H1 (cell line): ENCODE measurements around the gene BRD9. TPM values are rescaled to one million over a fixed set of nuclear protein-coding genes. Genes with fewer than 3 reads are reported as not detected.

ENCODE experiments used
- CTCF ChIA-PET: fragments of 300-600 bp; sonication (Branson Sonifier 250); formaldehyde crosslinking; loops from one replicate; lab custom pipeline; 2021; ENCODE audit not compliant: partially characterized antibody; lab: Charles Lee
- POLR2A ChIA-PET: fragments of 300-600 bp; sonication (Branson Sonifier 250); formaldehyde crosslinking; loops from one replicate; lab custom pipeline; 2021; ENCODE audit warnings: inconsistent platforms; ENCODE audit not compliant: partially characterized antibody; lab: Charles Lee
- DNase-seq, 2 experiments: peaks; one replicate each; pipeline versions ENCODE4 v3.0.0 to v3.0.0-alpha.2; 2010 to 2022; ENCODE audit warnings: low spot score in 2 of 2, low read depth in 1 of 2, mixed read lengths in 1 of 2
- FAIRE-seq: peaks from 2 replicates; lab custom pipeline; 2011; peaks lifted over from hg19 to GRCh38; lab: Jason Lieb, UNC
- H2AFZ ChIP-seq: 2 replicates; pipeline ENCODE4 v1.8.1; 2012; ENCODE audit warnings: low read length, inconsistent platforms
- H2AK5ac ChIP-seq: 2 replicates; pipeline ENCODE4 v1.6.1; 2013; ENCODE audit warnings: low read depth, low read length
- H2BK120ac ChIP-seq: replicated peaks from 2 replicates; pipeline ENCODE3; 2013; ENCODE audit warnings: low read depth, low read length, inconsistent platforms
- H2BK12ac ChIP-seq: 2 replicates; pipeline ENCODE4 v1.6.1; 2013; ENCODE audit warnings: low read depth, low read length
- H2BK15ac ChIP-seq: 2 replicates; pipeline ENCODE4 v1.6.1; 2013; ENCODE audit warnings: low read length
- H2BK20ac ChIP-seq: 2 replicates; pipeline ENCODE4 v1.6.1; 2013; ENCODE audit warnings: low read length
- H2BK5ac ChIP-seq: 2 replicates; pipeline ENCODE4 v1.6.1; 2013; ENCODE audit warnings: low read depth, low read length
- H3K14ac ChIP-seq: 2 replicates; pipeline ENCODE4 v1.6.1; 2013; ENCODE audit warnings: inconsistent platforms; ENCODE audit not compliant: insufficient read length
- H3K18ac ChIP-seq: 2 replicates; pipeline ENCODE4 v1.6.1; 2013; ENCODE audit warnings: low read length; ENCODE audit errors: extremely low read depth
- H3K23ac ChIP-seq: 2 replicates; pipeline ENCODE4 v1.6.1; 2013; ENCODE audit warnings: inconsistent platforms; ENCODE audit not compliant: insufficient read length
- H3K23me2 ChIP-seq: 2 replicates; pipeline ENCODE4 v1.6.1; 2013; ENCODE audit warnings: low read depth, low read length
- H3K27ac ChIP-seq: 2 replicates; pipeline ENCODE4 v1.6.1; 2011; ENCODE audit warnings: low read depth, low read length, inconsistent platforms
- H3K27me3 ChIP-seq, 4 experiments: replicated peaks in 1 of 4; 1 replicate in 1 of 4; 2 replicates in 3 of 4; pipeline versions ENCODE4 v1.6.1 to v1.8.1; 2011 to 2013; ENCODE audit warnings: low read length in 3 of 4, mild to moderate bottlenecking in 3 of 4, inconsistent platforms in 2 of 4, mixed read lengths in 2 of 4, moderate library complexity in 1 of 4; ENCODE audit not compliant: control insufficient read depth in 3 of 4, insufficient read depth in 3 of 4; ENCODE audit errors: extremely low read depth in 1 of 4
- H3K36me3 ChIP-seq, 4 experiments: 2 replicates each; pipeline versions ENCODE4 v1.6.1 to v1.8.1; 2011 to 2013; ENCODE audit warnings: mild to moderate bottlenecking in 4 of 4, low read length in 3 of 4, moderate library complexity in 2 of 4, control low read depth in 1 of 4, inconsistent platforms in 1 of 4; ENCODE audit not compliant: insufficient read depth in 4 of 4, control insufficient read depth in 2 of 4
- H3K4ac ChIP-seq: replicated peaks from 2 replicates; pipeline ENCODE3; 2013; ENCODE audit warnings: low read length, low read depth, mixed read lengths, inconsistent platforms; ENCODE audit not compliant: insufficient read length
- H3K4me1 ChIP-seq, 4 experiments: replicated peaks in 1 of 4; 1 replicate in 1 of 4; 2 replicates in 3 of 4; pipeline versions ENCODE4 v1.6.1 to v1.8.1; 2011 to 2013; ENCODE audit warnings: low read length in 3 of 4, inconsistent platforms in 2 of 4, mixed read lengths in 1 of 4; ENCODE audit not compliant: insufficient read depth in 4 of 4, control insufficient read depth in 3 of 4
- H3K4me2 ChIP-seq, 2 experiments: 2 replicates each; pipeline versions ENCODE4 v1.6.1 to v1.8.1; 2011 to 2013; ENCODE audit warnings: low read depth in 2 of 2, low read length in 2 of 2, control low read depth in 1 of 2, inconsistent platforms in 1 of 2, mild to moderate bottlenecking in 1 of 2; ENCODE audit not compliant: insufficient read depth in 1 of 2
- H3K4me3 ChIP-seq, 4 experiments: fragments of 200-600, 300-600 bp in 1 of 4; sonication (generic), shearing (Covaris generic), sonication (Bioruptor Twin) in 1 of 4; 2 replicates each; pipeline versions ENCODE4 v1.5.1 to v1.8.1; 2011 to 2016; ENCODE audit warnings: low read length in 4 of 4, low read depth in 3 of 4, control low read depth in 2 of 4, inconsistent platforms in 2 of 4, mild to moderate bottlenecking in 2 of 4, mixed read lengths in 1 of 4, moderate library complexity in 1 of 4; ENCODE audit not compliant: insufficient read depth in 2 of 4; ENCODE audit errors: extremely low read depth in 1 of 4
- H3K56ac ChIP-seq: replicated peaks from 2 replicates; pipeline ENCODE3; 2013; ENCODE audit warnings: low read depth, mild to moderate bottlenecking, mixed read lengths, low read length, inconsistent platforms; ENCODE audit not compliant: insufficient read length
- H3K79me1 ChIP-seq: 2 replicates; pipeline ENCODE4 v1.6.1; 2013; ENCODE audit warnings: low read depth, low read length, control low read depth
- H3K79me2 ChIP-seq, 2 experiments: 2 replicates each; pipeline versions ENCODE4 v1.6.1 to v1.8.1; 2012 to 2013; ENCODE audit warnings: low read length in 2 of 2, mild to moderate bottlenecking in 2 of 2, inconsistent platforms in 1 of 2; ENCODE audit not compliant: insufficient read depth in 2 of 2, control insufficient read depth in 1 of 2
- H3K9ac ChIP-seq, 4 experiments: replicated peaks in 1 of 4; 1 replicate in 1 of 4; 2 replicates in 3 of 4; pipeline versions ENCODE4 v1.6.1 to v1.8.1; 2011 to 2013; ENCODE audit warnings: low read depth in 3 of 4, low read length in 3 of 4, control low read depth in 2 of 4, mild to moderate bottlenecking in 2 of 4, moderate library complexity in 2 of 4, inconsistent platforms in 1 of 4; ENCODE audit errors: extremely low read depth in 1 of 4
- H3K9me3 ChIP-seq, 2 experiments: 2 replicates each; pipeline versions ENCODE4 v1.6.1 to v1.8.1; 2012 to 2013; ENCODE audit warnings: mild to moderate bottlenecking in 2 of 2, moderate library complexity in 2 of 2, control low read depth in 1 of 2, inconsistent platforms in 1 of 2, low read depth in 1 of 2, low read length in 1 of 2, mixed read lengths in 1 of 2; ENCODE audit not compliant: insufficient read depth in 2 of 2
- H4K20me1 ChIP-seq, 2 experiments: replicated peaks in 1 of 2; 2 replicates each; pipeline versions ENCODE3 to v1.8.1; 2011 to 2013; ENCODE audit warnings: inconsistent platforms in 2 of 2, low read length in 2 of 2, mild to moderate bottlenecking in 1 of 2; ENCODE audit not compliant: insufficient read depth in 2 of 2, control insufficient read depth in 1 of 2
- H4K5ac ChIP-seq: 2 replicates; pipeline ENCODE4 v1.6.1; 2013; ENCODE audit warnings: low read length, low read depth, mixed read lengths, inconsistent platforms; ENCODE audit not compliant: insufficient read length
- H4K8ac ChIP-seq: 2 replicates; pipeline ENCODE4 v1.8.0; 2013; ENCODE audit warnings: mild to moderate bottlenecking, moderate library complexity, low read length, inconsistent platforms; ENCODE audit not compliant: insufficient read depth; ENCODE audit errors: extremely low read depth
- H4K91ac ChIP-seq: replicated peaks from 2 replicates; pipeline ENCODE3; 2013; ENCODE audit warnings: low read length, mixed read lengths, inconsistent platforms; ENCODE audit not compliant: insufficient read length
- ASH2L ChIP-seq: fragments of 200-600, 300-600 bp; sonication (generic); IDR thresholded peaks from one replicate; pipeline ENCODE4 v1.7.1; 2017; ENCODE audit warnings: low read length
- CBX8 ChIP-seq: fragments of 300-800, 300-1000 bp; sonication (generic); IDR thresholded peaks from 2 replicates; pipeline ENCODE4 v1.7.1; 2016; ENCODE audit warnings: low read depth, low read length, borderline replicate concordance
- CHD2 ChIP-seq: IDR thresholded peaks from 2 replicates; pipeline ENCODE4 v1.6.1; 2012; ENCODE audit warnings: low read length, improper control_type of control experiment
- CREB1 ChIP-seq: IDR thresholded peaks from 2 replicates; pipeline ENCODE4 v1.6.1; 2012; ENCODE audit warnings: inconsistent platforms
- E2F6 ChIP-seq: IDR thresholded peaks from 2 replicates; pipeline ENCODE4 v1.6.1; 2012; ENCODE audit warnings: inconsistent platforms
- EGR1 ChIP-seq: IDR thresholded peaks from 2 replicates; pipeline ENCODE4 v1.6.1; 2011; ENCODE audit warnings: low read depth, low read length, borderline replicate concordance
- GTF2F1 ChIP-seq: IDR thresholded peaks from 2 replicates; pipeline ENCODE4 v1.6.1; 2012; ENCODE audit warnings: low read depth, low read length, improper control_type of control experiment, borderline replicate concordance
- KDM5A ChIP-seq: fragments of 200-600 bp; IDR thresholded peaks from 2 replicates; pipeline ENCODE4 v1.7.1; 2012; ENCODE audit warnings: mild to moderate bottlenecking, low read length, inconsistent platforms, mixed read lengths
- RNF2 ChIP-seq: fragments of 200-900, 300-1000 bp; sonication (generic); IDR thresholded peaks from 2 replicates; pipeline ENCODE4 v1.7.1; 2016; ENCODE audit warnings: borderline replicate concordance, low read depth, mild to moderate bottlenecking, antibody characterized with exemption, low read length; ENCODE audit not compliant: poor library complexity, severe bottlenecking; ENCODE audit errors: missing control alignments
- SAP30 ChIP-seq: fragments of 300-600 bp; sonication (generic); IDR thresholded peaks from 2 replicates; pipeline ENCODE4 v1.7.1; 2012; ENCODE audit warnings: low read length, moderate library complexity, mild to moderate bottlenecking, inconsistent platforms; ENCODE audit not compliant: insufficient read depth, insufficient replicate concordance
- TBP ChIP-seq: IDR thresholded peaks from 2 replicates; pipeline ENCODE4 v1.6.1; 2011; ENCODE audit warnings: low read depth, low read length, improper control_type of control experiment
- WGBS, 2 experiments: shearing (Covaris generic) in 1 of 2; methylation state at CpG; one replicate each; pipeline versions ENCODE4 v1.1.6 to v1.1.7; 2013 to 2015; ENCODE audit warnings: low lambda C conversion rate in 2 of 2, mixed read lengths in 2 of 2, inconsistent platforms in 1 of 2, low coverage in 1 of 2, missing lambda C conversion rate in 1 of 2; ENCODE audit not compliant: insufficient replicate concordance in 2 of 2, insufficient coverage in 1 of 2, insufficient read length in 1 of 2; ENCODE audit errors: extremely low coverage in 1 of 2, missing lambda C conversion rate in 1 of 2; 5-methylcytosine and 5-hydroxymethylcytosine counted together
- polyA plus RNA-seq, 7 experiments: library from polyadenylated mRNA; depleted of rRNA in 3 of 7; stranded (reverse) in 5 of 7; unstranded in 2 of 7; fragments of >200 nt in 5 of 7; fragments of 200-250 nt in 2 of 7; gene quantifications; 1 replicate in 5 of 7; 2 replicates in 1 of 7; 4 replicates in 1 of 7; pipeline versions ENCODE4 v1.2.1 to v1.2.3, GENCODE V29; 2011 to 2013; ENCODE audit warnings: missing spikeins in 2 of 7, mixed read lengths in 2 of 7
- total RNA-seq: library from RNA; stranded (reverse); fragmentation: NEBNext Ultra II Directional; extraction: Animal tissue kit (Norgen Biotek cat#: 25700); gene quantifications from 2 replicates; pipeline ENCODE4 v1.2.1, GENCODE V29; 2021

BRD9 gene
- total and polyA plus RNA-seq, 2 of the 8 experiments (the other 6 are each of a cell fraction or from before 2014, with no cell fraction given) = 9.3 to 49.4 TPM

GRCh38 chr5:852431-853401, 39.9 kb downstream of the BRD9 start:
- Histone ChIP-seq H2BK20ac (no peak overlapping the region), H2BK15ac (no peak overlapping the region), H4K91ac (no peak overlapping the region), H3K56ac (no peak overlapping the region), H3K79me2 (no peaks in the 10 kb centered on the region), H2BK5ac (no peak overlapping the region), H4K8ac (no peak overlapping the region), H2BK12ac (no peak overlapping the region), H3K23me2 (peaks cover 11% of the 10 kb centered on the region; the same call in 1 of the 2 replicates), H3K14ac (no peak overlapping the region), H3K27ac (no peak overlapping the region), H4K5ac (no peak overlapping the region), H3K36me3 (peaks cover 0 to 5% (median 0%) of the 10 kb centered on the region in 4 experiments; a peak in 3 of 8 replicates), H3K23ac (no peak overlapping the region), H3K27me3 (no peaks in the 10 kb centered on the region), H2AK5ac (no peak overlapping the region), H3K18ac (no peak overlapping the region), H4K20me1 (peaks cover 0 to 12% of the 10 kb centered on the region in 2 experiments), H2BK120ac (no peak overlapping the region), H3K4me1 (peaks cover 0 to 3% (median 0%) of the 10 kb centered on the region in 4 experiments; a peak in 1 of 7 replicates), H3K4me2 (no peak overlapping the region), H2AFZ (no peak overlapping the region), H3K79me1 (peaks cover 4% of the 10 kb centered on the region; the same call in 1 of the 2 replicates), H3K4ac (no peak overlapping the region), H3K4me3 (no peak overlapping the region), H3K9ac (no peak overlapping the region), H3K9me3 (no peaks in the 10 kb centered on the region)
- ChIA-PET POLR2A (interaction anchor here (0.7 to 1.8 kb wide), 4 partner anchors 9 to 12 kb away, joined by 3 to 7 read pairs (median 4); no protein-coding TSS in a partner anchor), CTCF (no interaction called here)
- WGBS, 2 experiments = 88% methylated on average over 43 of the region's 55 CpGs; no CpG with 5 or more reads in 1 of the 2 experiments
- DNase-seq (no peak), FAIRE-seq (no peak)
- TF ChIP-seq KDM5A (no peak), TBP (no peak), RNF2 (no peak), E2F6 (no peak), CHD2 (no peak), SAP30 (no peak), CBX8 (no peak), ASH2L (no peak), GTF2F1 (no peak), CREB1 (no peak), EGR1 (no peak)
